ENCODE measurements around the gene PDE4A. TPM values are rescaled to one million over a fixed set of nuclear protein-coding genes. Genes with fewer than 3 reads are reported as not detected.
"Not testable (repeated sequence)": the region's sequence is repeated elsewhere in the genome, so short reads cannot be mapped to it uniquely, and the experiment has no call there.

The PDE4A gene
- total RNA-seq, result 1 to 10 TPM in 3 of 4 donors, under 1 TPM in 1; 0.87 to 7.1 (median 2.3) TPM

GRCh38 chr19:10420444-10421239 is at the start of gene PDE4A:
Gene PDE4A, plus strand, starts transcription at chr19:10420538. Its CDS starts 227 bp downstream, at chr19:10420765.
- Histone ChIP-seq H3K27me3 (peaks cover 22 to 100% (median 40%) of the 10 kb centered on the region in 4 donors), H3K27ac (no peak within 1 kb of the TSS), H3K4me3 (peak within 1 kb of the TSS in 3 of 4 donors; percentile 17 to 50 (median 32)), H3K36me3 (no peaks in the 10 kb centered on the region), H3K9me3 (no peaks in the 10 kb centered on the region), H3K4me1 (peaks cover 44 to 80% (median 45%) of the 10 kb centered on the region in 3 donors)
- TF ChIP-seq CTCF (IDR thresholded peaks at IDR 0.05) (peak in 3 of 6 experiments; percentile 7 to 23 (median 10)), POLR2A (IDR thresholded peaks at IDR 0.05) (no peak)
- intact Hi-C loops (cut with DNase I), result no loop called here
- DNase-seq, result no peak
- 0% methylated on average over 8 of the region's 104 CpGs; no CpG with 5 or more reads in 1 of the 2 donors for WGBS, 2 donors

GRCh38 chr19:10372690-10373089 is 47.6 kb upstream of the PDE4A start:
- no peak overlapping the region for H3K4me3 ChIP-seq
- TF ChIP-seq CTCF (IDR thresholded peaks at IDR 0.05) (no peak), POLR2A (IDR thresholded peaks at IDR 0.05) (no peak)
- no peak overlapping the region for H3K27ac ChIP-seq

GRCh38 chr19:10374931-10375330 is 45.4 kb upstream of the PDE4A start:
- Histone ChIP-seq H3K4me1 (peaks cover 5 to 13% (median 6%) of the 10 kb centered on the region in 3 donors), H3K27me3 (no peaks in the 10 kb centered on the region), H3K36me3 (peaks cover 0 to 82% (median 11%) of the 10 kb centered on the region in 3 donors), H3K4me3 (no peak overlapping the region), H3K9me3 (no peaks in the 10 kb centered on the region), H3K27ac (no peak overlapping the region)
- intact Hi-C loops (cut with DNase I), result no loop called here
- 73 to 78% methylated on average over 5 of the region's 5 CpGs for WGBS, 2 donors
- TF ChIP-seq CTCF (IDR thresholded peaks at IDR 0.05) (no peak), POLR2A (IDR thresholded peaks at IDR 0.05) (no peak)
- no peak for DNase-seq

More at GRCh38 chr19:10372690-10373089, 47.6 kb upstream of the PDE4A start:
- H3K4me1 ChIP-seq, result no peaks in the 10 kb centered on the region
- H3K36me3 ChIP-seq, result peaks cover 8 to 90% (median 24%) of the 10 kb centered on the region in 3 donors
- no peak for DNase-seq
- WGBS, 2 donors, result 92 to 95% methylated on average over 2 to 3 of the region's 3 CpGs
- intact Hi-C loops (cut with DNase I), result no loop called here
- H3K9me3 ChIP-seq, result no peaks in the 10 kb centered on the region
- no peaks in the 10 kb centered on the region for H3K27me3 ChIP-seq

- DNase-seq; H3K9me3 ChIP-seq; intact Hi-C loops (cut with DNase I); H3K4me3 ChIP-seq; H3K27me3 ChIP-seq; H3K27ac ChIP-seq: not testable (repeated sequence)
- peaks cover 7 to 23% (median 9%) of the 10 kb centered on the region in 3 donors for H3K4me1 ChIP-seq
- peaks cover 0 to 59% (median 0%) of the 10 kb centered on the region in 3 donors for H3K36me3 ChIP-seq
- WGBS, 2 donors, result 91 to 100% methylated on average over 2 of the region's 2 CpGs
Measured at GRCh38 chr19:10377140-10377640, 43.1 kb upstream of the PDE4A start.

- Histone ChIP-seq H3K36me3 (peaks cover 0 to 51% (median 0%) of the 10 kb centered on the region in 3 donors), H3K9me3 (no peaks in the 10 kb centered on the region), H3K27me3 (no peaks in the 10 kb centered on the region), H3K27ac (no peak overlapping the region), H3K4me3 (no peak overlapping the region), H3K4me1 (peaks cover 7 to 23% (median 9%) of the 10 kb centered on the region in 3 donors)
- DNase-seq, result no peak
- no peak for TF ChIP-seq CTCF (IDR thresholded peaks at IDR 0.05)
- TF ChIP-seq POLR2A (IDR thresholded peaks at IDR 0.05), result no peak
- intact Hi-C loops (cut with DNase I), result no loop called here
- WGBS, 2 donors, result 95 to 97% methylated on average over 6 to 7 of the region's 8 CpGs
Measured at GRCh38 chr19:10378124-10378523, 42.2 kb upstream of the PDE4A start.
